HG02610 (cell line): ENCODE measurements around the gene CUBN.
"Not testable (repeated sequence)": the region's sequence is repeated elsewhere in the genome, so short reads cannot be mapped to it uniquely, and the experiment has no call there.

Source experiments
- ATAC-seq: cut with Tn5 transposase; IDR thresholded peaks from one replicate; pipeline ENCODE4 v1.9.1; 2021; ENCODE audit warnings: mild to moderate bottlenecking, moderate library complexity; ENCODE audit not compliant: unreplicated experiment

Gene CUBN

DNA sequence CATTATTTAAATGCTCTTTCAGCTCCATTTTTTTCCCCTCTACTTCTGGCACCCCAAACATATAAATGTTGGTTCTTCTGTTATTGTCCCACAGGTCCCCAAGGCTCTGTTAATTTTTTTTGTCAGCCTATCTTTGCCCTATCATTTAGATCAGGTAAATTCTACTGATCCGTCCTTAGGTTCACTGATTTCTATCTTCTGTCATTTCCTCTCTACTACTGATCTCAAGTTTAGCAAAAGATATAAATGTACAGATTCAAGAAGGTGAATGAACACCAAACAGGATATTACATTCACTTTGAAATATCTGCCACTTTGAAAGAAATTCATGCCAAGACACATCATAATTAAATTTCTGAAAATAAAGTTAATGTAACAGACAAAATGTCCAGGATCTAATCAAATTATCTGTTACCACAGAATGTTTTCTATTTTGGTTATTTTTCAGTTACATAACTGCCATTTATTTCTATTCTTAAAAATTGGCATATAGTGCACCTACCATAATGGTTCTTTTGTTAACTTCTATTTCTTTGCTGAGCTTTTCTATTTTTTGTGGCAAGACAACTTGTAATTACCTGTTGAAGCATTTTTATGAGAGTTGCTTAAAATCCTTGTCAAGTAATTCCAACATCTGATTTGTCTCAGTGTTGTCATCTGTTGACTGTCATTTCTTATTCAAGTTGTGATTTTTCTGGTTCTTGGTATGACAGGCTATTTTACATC lies 12.1 kb upstream of the CUBN start:
- no peak for ATAC-seq

DNA sequence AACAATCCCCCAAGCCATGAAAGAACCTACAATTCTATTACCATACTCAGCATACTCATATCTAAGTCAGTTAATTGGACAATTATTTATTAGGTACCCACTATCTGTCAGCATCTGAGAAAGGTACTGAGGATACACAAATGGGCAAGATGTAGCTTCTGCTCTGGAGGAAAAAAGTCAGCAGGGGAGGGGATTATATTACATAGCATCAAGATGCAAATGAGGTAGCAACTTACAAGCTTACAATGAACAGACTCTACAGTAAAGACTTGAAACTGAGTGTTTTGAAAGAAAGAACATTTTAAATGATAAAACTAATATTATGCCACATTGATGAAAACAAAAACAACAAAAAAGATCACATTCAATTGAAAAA lies 10.8 kb upstream of the CUBN start:
- no peak for ATAC-seq

DNA sequence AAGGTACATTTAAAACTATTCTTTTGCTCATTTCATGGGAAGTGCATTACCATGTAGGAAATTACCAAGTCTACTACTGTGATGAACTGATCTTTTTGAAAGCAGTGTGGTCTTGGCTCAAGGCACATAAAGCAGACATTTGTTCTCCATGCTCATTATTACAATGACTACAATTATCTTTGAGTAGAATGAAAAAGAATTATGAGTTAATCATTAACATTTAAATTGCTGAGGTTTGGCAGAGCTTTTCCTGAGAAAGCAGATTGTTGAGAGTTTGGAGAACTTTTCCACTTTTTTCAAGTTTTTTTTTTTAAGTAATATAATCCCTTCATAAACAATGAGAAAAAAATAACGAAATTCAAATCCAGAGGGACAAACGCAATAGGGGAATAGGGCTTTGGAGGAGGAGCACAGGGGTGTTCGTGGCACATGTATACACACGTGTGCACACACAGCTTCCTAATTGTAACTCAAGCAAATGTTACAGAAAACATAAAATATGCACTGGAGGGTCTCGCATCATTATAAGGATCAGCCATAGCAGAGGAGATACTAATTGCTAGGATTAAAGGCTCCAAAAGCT lies 8.9 kb upstream of the CUBN start:
- ATAC-seq = no peak

DNA sequence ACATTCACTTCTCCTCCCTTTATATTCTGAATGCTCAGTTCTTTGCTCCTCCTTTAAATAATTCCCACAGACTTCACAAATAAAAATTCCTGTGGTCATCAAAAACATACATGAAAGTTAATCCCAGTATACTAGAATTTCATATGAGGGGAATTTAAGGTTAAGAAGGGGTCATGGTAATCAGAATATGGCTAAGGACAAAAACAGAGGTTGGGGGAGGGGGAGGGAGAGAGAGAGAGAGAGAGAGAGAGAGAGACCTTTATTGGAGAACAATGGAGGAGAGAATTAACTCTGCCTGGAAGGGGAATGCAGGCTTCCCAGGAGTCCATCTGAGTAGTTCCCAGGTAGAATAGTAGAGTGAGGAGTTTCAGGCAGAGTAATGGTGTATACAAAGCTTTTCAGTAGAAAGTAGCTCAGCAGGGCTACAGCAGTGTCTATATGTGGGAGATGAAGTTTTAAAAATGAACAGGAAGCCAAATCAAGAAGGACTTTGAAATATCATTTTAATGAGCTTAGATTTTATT lies 5.2 kb upstream of the CUBN start:
- ATAC-seq = no peak

DNA sequence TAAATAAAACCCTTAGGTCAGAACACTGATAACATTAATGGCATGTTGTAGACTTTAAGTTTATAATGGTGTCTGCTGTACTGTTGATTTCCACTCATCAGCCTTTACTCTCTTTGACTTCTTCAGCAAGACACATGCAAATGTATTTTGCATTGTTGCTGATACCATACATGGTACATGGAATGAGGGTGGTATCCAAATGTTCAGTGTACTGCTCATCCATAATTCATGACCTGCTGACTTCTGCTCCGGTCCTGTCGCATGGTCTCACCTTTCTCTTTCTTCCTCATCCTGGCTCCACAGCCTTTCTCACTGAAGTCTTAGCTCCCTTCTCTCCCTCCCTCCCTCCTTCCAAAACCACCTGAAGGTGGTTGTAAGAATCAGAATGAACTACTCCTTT lies 4.7 kb upstream of the CUBN start:
- ATAC-seq = no peak

DNA sequence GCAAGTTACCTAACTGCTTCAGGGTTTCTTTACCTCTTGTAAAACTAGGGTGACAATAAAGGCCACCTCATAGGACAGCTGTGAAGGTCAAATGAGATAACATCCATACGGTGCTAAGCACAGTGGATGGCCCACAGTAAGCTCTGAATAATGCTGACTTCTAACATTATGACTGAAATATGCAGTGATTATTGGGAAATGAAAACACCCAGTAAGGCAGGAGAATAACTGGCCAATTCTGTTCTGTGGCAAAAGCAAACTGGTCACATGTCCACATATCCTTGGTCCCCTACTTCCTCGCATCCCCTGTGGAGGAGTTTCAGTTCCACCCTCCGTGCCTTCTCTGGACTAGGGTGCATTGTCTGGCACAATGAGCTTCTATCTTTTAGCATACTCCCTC lies 1.4 kb downstream of the CUBN start:
- ATAC-seq = no peak

DNA sequence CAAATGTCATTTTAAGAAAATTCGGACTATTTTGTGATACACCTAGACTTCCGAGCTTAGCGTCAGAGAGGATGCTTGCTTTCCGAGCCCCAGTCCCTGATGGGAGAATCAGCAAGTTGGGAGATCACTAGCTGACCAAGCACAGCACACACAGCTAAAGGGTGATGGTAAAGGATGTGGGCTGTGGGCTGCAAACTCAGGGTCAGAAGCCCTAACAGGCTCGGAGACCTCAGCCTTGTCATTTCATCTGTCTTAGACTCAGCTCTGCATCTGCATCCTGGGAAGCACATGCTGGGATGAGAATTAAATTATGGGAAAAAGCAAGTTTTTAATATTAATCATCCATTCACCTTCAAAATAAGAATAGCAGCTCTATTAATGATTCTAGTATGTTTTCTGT lies 3.3 kb downstream of the CUBN start:
- no peak for ATAC-seq

DNA sequence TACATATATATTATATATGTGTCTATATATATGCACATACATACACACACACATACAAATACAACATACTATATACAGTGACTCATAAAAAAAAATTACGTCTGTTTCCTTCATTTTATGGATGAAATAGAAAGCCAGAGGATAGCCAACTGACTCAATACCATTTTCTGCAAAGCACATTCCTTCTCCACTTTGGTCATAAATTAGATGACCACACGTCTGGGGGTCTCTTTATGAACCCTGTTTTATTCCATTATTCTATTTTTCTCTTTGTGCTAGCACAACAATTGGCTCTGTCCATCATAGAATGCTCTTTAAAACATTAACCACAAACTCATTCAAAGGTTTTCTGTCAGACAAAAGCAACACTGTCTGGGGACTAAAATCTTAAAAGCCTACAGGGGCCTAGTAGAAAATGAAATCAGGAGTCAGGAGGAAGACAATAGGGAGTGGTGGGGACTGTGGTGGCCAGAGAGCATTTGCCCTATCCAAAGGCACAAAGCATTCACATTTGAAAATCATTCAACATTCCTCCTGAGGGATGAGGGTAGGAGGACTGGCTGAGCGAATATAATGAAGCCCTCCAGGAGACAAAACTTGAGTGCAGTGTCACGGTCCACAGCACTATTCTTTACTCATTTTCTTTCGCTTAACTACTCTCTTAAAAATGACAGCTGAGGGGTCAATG lies 4.3 kb downstream of the CUBN start:
- ATAC-seq = no peak

DNA sequence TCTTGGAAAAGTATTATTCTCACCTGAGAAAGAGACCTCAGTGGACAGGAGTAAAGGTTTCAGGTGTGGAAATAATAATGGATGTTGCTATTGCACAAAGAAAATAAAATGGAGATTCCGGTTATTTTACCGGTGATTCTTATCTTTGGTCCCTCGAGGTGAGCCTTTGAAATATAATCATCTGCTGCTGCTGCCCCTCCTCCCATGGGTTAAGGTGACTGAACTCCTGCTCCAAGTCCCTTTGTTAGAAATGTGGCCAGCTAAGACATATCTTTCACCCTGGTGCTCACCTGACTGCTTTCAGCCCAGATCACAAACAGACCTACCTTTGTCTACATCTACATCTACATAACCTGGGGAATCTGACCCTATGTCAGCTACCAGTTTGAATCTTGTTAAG lies 5.7 kb downstream of the CUBN start:
- ATAC-seq = no peak

DNA sequence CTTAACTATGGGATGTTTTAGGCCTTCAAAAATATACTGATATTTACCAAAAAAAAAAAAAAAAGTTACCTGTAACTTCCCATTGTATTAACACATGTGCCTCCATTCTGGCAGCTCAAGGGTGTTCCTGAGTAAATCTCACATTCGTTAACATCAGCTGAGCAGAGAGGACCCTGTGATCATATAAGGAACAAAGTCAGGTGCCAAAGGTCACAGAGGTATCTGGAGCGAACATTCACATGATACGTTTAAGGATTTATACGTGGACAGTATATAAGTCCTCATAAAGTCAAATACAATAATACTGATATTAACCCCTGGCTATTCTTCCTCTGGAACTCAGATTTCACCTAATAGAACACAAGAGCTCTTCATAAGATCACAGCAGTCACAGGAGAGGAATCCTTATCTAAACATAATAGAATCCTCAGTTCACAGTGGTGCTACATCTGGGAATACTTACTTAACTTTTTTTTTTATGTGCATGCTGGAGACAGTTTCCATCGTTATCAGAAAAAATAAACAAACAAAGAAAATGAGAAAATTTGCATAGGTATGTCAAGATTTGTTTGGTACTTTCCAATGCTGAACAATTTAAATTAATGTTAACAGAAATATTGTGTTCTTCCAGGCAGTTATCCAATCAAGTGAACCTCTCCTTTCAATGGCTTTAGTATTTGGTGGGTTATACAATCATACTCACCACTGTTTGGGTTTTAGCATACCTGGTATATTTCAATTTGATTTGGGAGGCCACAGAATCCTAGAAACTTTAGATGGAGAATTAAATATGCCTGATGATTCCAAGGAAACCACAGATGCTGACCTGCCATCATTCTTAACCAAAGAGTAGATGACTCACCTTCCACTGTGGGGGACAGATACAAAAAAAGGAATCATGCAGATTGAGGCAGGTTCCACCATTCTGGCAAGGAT lies 6.6 kb downstream of the CUBN start:
- ATAC-seq = no peak

DNA sequence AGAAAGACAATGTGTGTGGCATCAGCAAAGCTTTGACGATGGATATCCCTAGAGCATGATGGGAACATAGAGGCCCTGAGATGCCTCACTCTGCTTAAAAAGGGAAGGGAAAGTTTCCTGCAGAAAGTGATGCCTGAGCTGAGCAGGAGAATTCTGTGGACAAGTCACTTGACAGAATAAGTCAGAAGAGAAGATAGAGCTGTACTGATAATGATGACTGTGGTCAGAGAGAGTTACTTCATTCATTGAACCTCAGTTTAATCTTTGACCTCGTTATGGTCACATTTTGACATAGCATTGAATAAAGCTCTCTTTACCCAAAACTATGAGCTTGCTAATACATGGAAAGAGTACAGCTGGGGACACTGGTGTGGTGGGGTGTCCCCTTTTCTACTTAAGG lies 7.6 kb downstream of the CUBN start:
- ATAC-seq = no peak

DNA sequence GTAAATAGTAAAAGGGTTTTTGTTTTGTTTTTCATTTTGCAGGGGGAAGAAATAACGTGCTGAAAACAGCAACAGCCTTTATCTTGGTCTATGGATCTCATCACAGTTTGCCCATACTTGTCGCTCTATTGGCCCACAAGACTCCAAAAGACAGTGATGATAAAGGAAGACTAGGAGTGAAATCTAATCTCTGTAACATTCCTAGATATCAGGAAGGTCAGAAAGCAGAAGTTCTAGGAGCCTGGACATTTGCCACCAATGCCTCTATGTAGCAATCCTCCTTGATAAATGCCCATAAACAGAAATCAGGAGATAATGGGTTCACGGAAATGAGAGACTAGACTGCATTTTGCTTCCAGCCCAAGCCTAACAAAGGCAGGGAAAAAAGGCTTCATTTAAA lies 8.9 kb downstream of the CUBN start:
- ATAC-seq = no peak

DNA sequence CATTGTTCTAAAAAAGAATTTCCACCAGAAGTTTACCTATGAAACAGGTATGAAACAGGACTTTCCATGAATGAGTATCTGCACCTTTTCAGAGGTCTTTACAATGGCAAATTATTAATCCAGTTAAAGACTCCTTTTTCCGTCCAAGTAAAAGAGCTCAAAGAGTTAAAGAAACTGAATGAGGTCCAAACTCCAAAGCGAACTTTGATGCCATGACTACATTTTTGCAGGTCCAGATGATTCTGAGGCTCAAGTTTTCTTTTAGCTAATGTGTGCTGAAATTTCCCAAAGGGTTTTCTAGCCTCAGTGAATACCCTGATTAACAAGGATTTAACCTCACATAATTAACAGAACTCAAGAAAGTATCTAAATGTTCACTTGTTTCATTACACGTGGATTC lies 9.8 kb downstream of the CUBN start:
- ATAC-seq = no peak

DNA sequence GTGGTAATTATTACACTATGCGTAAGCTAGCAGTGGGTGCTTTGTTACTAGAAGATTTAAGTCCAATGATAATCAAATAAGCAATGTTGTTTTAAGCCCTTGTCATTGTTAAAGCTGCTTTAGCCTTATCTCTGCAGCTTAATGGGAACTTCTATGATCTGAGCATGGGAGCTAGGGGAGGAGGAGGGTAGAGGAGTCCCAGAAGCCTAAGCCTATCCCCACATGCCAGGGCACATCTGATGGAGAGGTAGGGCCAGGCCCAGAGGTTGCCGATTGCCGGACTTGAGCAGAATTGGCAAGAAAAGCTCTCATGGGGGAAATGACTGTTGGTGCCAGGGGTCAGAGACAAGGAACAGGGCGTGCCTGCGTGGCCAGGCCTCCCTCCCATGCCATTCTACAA lies 13.4 kb downstream of the CUBN start:
- no peak for ATAC-seq

DNA sequence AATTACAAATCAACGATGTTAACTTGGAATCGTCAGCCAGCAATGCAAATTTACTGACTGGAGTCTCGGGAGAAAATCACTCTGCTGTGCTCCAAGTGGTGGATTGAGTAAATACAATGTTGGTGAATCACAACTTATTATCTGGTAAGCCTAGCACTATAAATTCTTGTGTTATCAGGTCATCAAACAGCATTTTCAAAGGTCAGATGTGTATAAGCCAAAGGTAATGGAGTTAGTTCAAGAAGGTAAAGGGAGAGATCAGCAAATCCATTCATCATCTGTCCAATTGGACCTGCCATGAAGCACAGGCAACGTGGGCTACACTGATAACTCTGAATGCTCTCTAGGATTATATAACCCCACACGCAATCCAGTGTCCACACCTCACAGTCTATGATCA lies 13.9 kb downstream of the CUBN start:
- no peak for ATAC-seq

DNA sequence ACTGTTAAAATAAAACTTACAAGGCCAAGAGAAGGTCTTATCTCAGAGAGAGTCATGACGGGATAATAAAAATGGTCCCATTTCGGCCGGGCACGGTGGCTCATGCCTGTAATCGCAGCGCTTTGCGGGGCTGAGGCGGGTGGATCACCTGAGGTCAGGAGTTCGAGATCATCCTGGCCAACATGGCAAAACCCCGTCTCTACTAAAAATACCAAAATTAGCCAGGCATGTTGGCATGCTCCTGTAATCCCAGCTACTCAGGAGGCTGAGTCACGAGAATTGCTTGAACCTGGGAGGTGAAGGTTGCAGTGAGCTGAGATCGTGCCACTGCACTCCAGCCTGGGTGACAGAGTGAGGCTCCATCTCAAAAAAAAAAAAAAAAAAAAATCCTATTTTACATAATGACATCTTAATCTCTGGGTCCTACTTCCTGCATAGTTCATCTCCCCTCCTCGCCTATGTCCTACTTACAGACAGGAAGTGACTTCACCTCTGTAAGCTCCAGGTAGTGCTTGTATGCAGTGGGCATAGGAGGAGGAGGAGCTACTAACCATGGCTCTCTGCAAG lies 14.7 kb downstream of the CUBN start:
- ATAC-seq = not testable (repeated sequence)

DNA sequence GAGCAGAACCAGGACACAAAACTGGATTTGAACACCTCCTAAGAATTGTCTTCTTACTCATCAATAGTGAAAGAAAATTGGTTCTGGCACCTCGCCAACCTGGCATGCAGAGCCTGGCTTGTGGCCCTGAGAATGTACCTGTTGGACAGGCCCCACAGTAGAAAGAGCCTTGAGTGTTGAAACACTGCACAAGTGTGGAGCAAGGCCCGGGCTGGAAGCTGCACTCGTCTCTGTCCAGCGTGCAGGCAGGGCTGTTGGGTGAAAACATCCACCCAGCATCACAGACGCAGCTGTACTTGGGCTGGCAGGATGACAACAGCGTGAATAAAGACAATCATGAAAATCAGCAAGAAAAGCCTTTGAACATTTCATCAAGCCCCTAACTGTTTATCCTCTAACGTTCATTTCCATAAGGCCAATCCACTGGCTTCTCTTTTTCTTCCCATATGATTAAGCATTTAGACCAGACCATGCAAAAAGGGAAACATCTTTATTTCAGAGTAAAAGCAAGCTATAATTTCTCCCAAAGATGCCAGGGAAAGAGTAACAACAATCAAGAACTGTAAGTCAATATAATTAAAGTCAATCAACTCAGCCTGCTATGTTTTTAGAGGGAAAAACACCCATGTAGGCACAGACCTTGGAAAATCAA lies 15.6 kb downstream of the CUBN start:
- ATAC-seq = no peak

DNA sequence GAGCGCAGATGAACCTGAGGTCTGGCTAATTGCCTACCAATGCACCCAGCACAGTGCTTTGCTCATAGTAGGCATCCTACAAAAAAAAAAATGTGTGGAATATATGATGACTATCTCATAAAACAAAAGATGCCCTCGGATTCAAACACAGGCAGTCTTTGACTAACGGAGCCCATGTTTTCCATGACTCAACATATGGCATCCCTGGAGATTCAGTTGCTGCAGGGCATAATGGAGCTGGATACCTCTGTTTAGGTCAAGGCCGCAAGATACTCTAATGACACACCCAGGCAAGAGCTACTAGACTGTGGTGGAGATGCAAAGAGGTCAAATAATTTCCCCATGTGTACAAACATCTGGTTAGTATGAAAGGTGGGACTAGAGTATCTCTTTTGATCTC lies 16.3 kb downstream of the CUBN start:
- ATAC-seq = no peak

DNA sequence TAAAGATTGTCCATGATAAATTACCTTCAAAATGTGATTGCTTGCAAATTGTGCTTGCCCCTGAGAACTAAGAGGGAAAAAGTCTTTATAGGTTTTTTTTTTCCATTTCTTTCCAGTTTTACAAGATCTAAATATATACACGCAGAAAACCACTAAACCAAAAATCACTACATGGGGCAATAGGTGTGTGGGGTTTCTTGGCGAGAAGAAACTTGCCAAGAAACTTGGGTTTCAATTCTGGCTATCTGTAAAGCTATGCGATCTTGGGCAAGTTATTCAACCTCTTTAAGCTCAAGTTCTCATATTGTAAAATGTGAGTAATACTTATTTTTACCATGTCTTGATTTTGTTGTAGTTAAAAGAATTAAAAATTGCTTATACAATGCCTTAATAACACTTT lies 17.0 kb downstream of the CUBN start:
- no peak for ATAC-seq

DNA sequence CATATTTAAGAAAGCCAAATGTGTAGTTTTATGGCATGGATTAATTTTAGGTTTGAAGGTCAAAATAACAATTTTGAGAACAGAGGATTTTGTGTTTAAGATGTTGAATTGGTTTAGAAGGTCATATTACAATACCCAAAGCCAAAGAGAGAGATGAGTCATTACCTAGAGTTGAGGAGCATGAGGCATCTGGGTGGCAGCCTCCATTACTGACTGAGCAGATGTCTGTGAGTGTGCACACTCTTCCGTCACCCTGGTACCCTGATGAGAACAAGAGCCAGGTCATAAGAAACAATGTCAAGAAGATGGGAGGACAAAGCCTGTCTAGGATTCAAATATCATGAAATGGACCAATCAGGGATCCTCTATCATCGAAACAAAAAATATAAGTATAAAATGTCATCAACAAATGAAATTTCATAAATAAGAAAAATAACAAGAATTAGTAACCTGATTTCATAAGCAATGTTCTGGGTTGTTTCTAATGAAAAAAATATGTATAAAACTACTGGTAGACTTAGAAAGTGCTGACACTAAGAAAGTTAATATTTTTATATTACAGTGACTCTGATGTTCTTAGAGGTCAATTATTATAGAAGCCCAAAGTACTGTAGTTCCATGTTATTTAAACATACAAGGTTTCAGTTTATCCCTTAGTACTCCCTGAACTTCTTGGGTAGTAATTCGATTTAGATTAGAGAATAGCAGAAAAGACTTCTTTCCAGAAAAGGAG lies 20.0 kb downstream of the CUBN start:
- ATAC-seq = no peak
